ENCODE data around the gene IGIP. TPM values are rescaled to one million over a fixed set of nuclear protein-coding genes. Genes with fewer than 3 reads are reported as not detected.

Gene IGIP
- 24.0 and 32.8 TPM in 2 replicates for total RNA-seq

GRCh38 chr5:140125637-140126036, at the start of gene IGIP:
Gene IGIP, plus strand, starts transcription at chr5:140125937. Its CDS starts 2,540 bp downstream, at chr5:140128477.

DNA sequence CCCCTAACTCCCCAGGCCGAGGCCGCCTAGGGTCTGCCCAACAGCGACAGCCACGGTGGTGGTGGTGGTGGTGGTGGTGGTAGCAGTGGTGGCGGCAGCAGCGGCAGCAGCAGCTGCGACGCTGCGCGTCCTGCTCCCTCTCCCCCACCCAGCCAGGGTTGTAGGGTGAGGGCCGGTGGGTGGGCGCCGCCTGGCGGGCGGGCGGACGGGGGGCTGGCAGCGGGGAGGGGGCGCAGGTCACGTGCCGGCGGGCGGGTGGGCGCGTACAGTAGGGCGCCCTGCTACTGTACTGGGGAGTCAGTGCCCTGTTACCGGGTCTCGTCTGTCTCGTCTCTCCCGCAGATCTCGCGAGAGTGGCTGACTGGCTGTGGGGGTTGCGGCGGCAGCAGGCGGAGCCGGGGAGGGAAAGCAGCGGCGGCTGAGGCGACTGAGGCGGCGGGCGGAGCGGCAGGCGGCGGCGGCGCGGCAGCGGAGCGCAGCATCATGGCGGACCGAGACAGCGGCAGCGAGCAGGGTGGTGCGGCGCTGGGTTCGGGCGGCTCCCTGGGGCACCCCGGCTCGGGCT, 12.0 kb upstream of the IGIP start, which contains the start of gene PURA:
TSS of gene PURA (plus strand) at position 411 of the 565 bp plus-strand sequence. CDS start at position 484, 73 bp downstream.

DNA sequence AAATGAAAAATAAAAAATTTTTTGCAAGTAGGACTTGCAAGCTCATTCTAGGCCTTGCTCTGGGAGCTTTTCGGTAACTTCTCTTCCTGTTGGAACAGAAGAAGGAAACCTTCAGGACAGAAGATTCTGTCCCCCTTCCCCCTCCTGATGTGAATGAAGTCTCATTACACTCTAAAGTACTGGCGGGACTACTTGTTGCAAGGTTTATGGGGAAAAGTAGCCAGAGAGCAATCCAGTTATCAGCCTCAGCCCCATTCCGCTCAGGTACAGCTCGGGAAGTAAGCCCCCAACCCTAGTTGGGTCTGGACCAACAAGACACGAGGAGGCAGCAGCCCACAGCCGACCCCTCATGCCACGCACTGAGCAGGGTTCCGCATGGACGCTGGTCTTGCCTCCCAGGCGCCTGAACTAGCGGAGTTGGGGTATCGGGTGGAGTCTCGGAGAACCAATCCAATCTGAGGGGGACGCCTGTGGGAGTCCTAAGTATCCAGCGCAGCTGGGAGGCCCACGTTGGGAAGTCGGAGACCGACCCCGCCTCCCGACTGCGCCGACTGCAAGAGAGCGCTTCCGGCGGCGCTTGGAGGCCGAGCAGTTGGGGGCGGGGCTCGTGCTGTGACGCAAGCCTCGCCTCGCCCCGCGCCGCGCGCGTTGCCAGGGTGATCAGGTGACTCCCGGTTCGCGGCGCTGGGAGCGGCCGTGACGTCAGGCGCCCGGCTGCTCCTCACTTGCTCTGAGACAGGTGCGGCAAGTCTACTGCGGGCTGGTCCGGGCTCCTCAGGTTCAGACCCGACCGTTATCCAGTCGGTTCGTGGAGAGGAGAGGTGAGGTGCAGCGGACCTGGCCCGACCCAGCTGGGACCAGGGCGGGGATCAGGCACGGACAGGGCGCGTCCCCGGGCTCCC, 49.0 kb downstream of the IGIP start, which contains the start of gene CYSTM1:
TSS of gene CYSTM1 (plus strand) at position 724 of the 902 bp plus-strand sequence. CDS start 19,278 bp downstream, outside the sequence.

Other genes starting within 250 kb of the IGIP start
- 0.98 and 1.6 TPM in 2 replicates for gene NRG2, start 82.6 kb upstream of the IGIP start, total RNA-seq
- 37.7 and 45.0 TPM in 2 replicates for gene PURA, start 11.8 kb upstream of the IGIP start, total RNA-seq
- gene CYSTM1, start 49.3 kb downstream of the IGIP start, total RNA-seq = 28.3 and 28.9 TPM in 2 replicates
- gene PFDN1, start 177.2 kb downstream of the IGIP start, total RNA-seq = 33.5 and 35.0 TPM in 2 replicates
- gene HBEGF, start 220.7 kb downstream of the IGIP start, total RNA-seq = 4.6 and 10.7 TPM in 2 replicates
- 0.07 TPM in 1 of 2 replicates, not detected in the other for gene SLC4A9, start 234.3 kb downstream of the IGIP start, total RNA-seq